ENCODE data around the gene ERLIN1.

Gene ERLIN1
- total RNA-seq, result 11.3 reads per million, percentile 34 among the genes with 10 or more reads in this experiment

DNA sequence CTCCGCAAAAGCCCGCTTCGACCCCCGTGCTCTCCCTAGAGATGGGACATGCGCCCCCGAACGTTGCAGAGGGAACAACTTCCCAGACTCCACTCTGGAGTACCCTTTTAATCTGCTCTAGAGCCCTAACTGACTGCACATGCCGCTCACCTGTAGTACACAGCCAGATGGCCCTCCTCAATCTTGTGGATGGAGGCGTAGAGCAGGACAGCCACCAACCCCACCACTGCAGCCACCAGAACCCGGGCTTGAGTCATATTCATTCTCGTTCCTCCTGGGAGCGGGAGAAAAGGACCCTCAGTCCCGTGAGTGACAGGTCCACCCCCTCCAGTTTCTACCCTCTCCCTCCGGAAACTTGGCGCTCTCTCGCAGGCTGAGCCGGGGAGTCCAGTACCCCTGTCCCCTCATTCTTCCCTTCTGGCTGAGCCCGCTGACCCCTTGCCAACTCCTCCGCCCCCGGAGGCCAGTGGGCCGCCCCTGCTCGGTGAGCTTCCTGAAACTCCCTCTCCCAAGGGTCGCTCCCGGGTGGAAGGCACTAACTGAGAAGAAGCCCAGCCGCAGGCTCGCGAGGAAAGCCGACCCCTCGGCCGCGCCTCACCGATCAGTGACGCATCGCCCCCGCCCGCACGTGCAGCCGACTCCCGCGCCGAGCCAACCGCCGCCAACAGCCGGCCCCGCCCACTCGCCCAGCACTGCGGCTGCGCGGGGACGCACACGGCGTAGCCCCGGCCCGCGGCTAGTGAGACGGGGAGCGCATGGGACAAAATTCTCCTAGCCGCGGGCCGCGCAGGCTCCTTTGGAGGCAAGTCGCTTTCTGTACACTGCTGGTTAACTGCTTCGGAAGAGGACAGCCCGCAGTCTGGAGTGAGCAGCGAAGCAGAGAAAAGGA is at the start of gene ERLIN1:
TSS of gene ERLIN1 (minus strand) at position 666 of the 889 bp plus-strand sequence. CDS start at position 263, 403 bp downstream.
- peak; percentile 89 for DNase-seq

DNA sequence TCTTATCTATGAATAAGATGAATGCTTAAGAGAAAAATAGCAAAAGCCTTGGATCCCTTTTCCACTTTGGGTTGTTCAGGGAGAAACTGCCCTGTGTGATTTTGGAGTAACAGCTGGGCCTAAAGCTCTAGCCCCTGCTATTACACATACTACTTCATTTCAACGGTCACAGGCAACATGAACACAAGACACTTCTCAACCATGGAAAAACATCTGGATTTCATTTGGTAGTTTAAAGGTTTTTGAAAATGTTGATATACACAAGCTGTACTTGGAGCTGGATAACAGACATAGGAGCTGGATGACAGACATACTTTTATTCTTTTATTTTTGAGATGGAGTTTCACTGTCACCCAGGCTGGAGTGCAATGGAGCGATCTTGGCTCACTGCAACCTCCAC is 46.3 kb upstream of the ERLIN1 start:
- DNase-seq, result no peak

DNA sequence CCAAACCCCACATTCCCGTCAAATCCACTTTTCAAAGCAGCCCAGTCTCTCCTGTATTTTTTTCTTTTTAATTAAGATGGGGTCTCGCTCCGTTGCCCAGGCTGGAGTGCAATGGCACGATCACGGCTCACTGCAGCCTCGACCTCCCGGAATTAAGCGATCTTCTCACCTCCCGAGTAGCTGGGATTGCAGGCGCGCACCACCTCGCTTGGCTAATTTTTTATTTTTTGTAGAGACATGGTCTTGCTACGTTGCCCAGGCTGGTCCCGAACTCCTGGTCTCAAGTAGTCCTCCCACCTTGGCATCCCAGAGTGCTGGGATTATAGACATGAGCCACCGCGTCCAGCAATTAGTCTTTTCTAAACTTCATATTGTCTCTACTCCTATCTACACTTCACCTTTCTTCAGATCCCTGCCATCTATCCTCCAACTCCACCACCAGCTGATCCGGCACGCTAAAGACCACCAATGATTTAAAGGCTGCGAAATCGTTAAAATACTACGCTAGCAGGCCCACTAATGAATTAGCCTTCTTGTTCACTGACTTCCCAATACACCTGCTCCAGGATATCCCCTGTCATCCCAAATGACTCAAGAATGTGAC is 44.1 kb upstream of the ERLIN1 start:
- no peak for DNase-seq

DNA sequence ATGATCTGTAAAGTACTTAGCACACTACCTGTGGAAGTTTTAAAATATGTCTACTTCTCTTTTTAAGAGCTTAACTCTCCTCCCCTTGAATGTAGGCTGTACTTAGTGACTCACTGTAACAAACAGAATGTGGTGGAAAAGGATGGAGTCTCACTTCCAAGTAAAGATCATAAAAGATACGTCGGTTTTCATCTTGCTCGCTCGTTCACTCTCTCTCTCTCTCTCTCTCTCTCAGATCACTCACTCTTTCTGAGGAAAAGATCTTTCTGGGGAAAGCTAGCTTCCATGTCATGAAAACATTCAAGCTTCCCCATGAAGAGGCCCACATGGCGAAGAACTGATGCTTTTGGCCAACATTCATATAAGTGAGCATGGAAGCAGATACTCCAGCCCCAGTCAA is 38.0 kb upstream of the ERLIN1 start:
- DNase-seq, result no peak

DNA sequence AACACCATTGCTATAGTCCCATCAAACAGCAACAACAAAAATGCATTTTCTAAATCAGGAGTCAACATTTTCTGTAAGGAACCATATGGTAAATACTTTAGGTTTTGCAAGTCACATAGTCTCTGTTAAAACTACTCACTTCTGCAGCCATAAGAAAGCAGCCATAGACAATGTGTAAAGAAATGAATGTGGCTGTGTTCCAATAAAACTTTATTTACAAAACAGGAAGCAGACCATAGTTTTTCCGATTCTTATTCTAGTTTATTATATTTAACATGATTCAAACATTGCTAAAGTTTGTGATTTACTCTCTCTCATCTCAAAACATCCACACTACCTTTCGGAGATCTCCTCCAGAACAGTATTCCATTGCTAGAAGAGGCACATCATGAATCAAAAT is 36.7 kb upstream of the ERLIN1 start:
- DNase-seq, result no peak

DNA sequence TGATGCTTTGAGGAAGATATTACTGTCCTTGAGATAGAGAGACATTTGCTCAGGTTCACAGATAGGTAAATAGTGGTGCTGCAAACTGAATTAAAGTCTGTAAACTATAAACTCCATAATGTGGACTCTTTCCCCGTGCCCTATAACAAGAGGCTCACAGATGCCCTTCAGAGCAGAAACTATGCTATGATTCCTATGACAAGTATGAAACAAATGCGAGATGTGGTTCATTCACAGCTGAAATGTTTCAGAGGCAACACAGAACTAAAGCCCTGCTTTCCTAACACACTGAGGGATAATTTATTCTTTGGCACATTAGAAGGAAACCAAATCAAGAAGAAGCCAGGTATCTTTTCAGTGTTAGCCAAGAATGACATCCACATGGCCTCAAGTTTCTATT is 30.2 kb upstream of the ERLIN1 start:
- DNase-seq, result no peak

DNA sequence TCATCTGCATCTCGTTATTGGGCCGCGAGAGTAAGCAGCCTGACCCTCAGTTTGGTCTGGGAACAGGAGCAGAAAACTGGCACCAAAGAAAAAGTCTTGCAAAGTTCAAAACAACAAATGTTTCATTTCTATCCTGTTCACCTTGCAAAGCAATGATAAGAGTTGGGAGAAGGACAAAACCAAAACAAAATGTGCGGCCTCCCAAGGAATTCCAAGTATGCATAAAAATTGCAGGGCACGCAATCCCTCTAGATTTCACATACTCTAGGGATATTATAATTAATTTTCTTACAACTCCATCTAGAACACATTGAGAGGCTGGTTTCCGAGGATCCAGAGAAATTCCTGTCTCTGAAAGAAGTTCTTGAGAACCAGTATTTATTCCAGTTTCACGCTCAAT is 23.5 kb upstream of the ERLIN1 start:
- no peak for DNase-seq

DNA sequence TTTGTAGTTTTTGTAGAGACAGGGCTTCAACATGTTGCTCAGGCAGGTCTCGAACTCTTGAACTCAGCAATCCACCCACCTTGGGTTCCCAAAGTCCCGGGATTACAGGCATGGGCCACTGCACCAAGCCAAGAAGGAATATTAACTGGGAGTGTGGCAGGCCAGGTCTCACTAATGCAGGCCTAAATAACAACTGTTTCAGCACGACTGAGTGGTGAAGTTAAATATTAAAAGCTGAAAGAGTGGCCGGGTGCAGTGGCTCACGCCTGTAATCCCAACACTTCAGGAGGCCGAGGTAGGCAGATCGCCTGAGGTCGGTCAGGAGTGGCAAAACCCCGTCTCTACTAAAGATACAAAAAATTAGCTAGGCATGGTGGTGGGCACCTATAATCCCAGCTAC is 22.4 kb upstream of the ERLIN1 start:
- DNase-seq, result no peak

DNA sequence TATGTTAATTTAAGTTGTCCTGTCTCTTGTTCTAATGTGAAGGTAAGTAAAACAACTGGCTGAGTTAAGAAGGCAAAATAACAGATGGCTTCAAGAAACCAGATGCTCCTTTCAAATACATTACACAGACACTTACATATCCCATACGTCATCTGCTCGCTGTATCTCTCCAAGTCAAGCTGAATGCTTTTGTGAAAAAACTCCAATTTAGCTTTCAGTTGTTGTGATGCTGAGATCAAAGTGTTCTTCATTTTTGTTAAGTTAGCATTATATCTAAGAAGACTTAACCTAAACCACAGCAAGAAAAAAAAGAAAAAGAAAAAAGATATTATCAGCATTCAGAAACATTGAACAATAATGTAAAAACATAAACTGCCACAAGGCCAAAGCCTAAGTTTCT is 18.5 kb upstream of the ERLIN1 start:
- DNase-seq, result no peak

DNA sequence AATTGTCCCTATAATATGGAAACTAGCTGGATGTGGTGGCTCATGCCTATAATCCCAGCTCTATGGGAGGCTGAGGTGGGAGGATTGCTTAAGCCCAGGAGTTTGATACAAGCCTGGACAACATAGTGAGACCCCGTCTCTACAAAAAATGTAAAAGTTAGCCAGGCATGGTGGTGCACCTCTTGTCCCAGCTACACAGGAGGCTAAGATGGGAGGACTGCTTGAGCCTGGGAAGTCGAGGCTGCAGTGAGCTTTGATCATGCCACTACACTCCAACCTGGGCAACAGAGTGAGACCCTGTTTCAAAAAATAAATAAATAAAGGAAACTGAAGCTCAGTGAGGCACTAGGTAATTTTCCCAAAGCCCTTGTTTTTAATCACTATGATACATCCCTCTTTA is 15.7 kb upstream of the ERLIN1 start:
- DNase-seq, result no peak

DNA sequence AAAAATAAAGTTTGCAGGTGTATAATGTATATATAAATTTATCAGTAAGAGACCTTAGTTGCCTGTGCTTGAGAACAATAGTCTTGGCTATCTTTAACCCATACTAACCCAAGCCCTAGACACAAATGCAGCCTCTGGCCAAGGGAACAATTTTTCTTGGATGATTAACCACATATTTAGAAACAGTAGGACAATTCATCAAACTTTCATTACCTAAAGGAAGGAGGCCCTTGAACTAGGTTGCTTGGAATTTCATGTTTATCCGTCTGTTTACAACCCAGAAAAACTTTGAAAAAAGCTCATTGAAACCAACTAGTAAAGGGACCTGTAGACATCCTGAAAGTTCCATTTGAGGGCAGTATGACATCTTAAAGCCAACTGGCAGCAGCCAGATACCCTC is 8.9 kb upstream of the ERLIN1 start:
- no peak for DNase-seq

DNA sequence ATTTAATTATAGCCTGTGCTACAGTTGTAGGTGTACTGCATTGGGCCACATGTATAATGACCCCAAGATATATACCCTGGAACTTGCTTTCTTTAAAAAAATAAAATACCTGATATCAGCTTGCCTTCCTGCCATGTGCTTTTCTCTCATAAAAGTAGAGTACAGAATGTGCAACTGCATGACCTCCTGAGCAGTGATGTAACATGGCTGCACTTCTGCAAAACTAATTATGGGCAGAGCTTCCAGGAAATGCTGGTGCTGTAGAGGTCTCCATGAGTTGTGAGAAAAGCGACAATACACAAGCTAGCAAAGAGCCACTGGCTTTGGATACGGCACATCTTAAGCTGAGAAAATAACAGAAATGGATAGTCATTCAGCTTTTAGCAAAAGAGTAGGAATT is 6.5 kb upstream of the ERLIN1 start:
- DNase-seq, result no peak

DNA sequence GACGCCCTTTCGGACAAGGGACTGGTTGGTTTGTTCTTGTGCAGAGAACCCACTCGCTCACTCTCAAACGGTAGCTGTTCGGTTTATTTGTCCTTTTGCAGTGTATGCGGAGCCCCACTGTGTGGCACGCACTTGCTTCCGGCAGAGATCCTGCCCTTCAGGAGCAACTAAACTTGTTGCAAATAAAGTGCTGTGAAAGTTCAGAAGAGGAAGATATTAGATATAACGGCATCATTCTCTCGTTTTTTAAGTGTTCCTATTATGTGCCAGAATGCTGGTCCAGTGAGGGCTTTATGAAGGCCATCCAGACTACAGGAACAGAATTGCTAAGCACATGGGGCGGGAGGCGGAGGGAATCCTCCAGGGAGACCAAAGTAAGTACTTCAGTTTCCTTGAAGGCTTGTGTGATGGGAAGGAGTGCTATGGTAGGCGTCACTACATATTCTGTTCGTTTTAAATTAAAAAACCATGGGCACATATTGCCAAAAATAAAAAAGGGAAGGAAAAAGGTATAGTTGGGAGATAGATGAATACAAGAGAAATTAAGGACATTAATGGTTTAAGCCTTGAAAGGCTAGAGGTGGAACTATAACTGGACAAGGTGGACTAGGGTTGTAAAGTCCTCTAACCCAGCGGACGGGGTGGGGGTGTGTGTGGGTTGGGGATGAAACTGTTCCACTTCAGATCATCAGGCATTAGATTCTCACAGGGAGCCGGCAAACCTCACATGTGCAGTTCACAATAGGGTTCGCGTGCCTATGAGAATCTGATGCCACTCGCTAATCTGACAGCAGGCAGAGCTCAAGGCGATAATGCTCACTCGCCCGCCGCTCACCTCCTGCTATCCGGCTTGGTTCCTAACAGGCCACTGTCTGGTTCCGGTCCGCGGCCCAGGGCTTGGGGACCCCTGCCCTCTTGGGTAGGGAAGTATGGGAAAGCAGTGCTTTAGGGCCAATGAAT is 704 bp upstream of the ERLIN1 start:
- DNase-seq, result peak; percentile 4

DNA sequence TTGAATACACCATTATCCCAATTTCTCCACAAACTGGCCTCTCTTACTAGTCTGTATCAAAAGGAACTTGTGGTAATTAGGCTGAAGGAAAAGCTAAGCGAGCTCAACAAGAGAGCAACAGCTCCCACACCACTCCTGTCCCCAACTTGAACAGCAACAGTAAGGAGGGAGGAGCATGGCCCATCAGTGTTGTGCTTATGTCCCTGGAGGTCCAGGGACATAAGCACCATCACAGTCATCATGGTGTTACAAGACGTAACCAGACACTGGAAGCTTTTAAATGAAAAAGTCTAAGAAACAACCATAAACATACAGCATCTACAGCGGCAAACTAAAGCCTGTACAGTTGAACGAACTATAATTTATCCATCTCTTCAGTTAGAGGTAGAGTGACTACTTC is 989 bp downstream of the ERLIN1 start:
- DNase-seq, result no peak

DNA sequence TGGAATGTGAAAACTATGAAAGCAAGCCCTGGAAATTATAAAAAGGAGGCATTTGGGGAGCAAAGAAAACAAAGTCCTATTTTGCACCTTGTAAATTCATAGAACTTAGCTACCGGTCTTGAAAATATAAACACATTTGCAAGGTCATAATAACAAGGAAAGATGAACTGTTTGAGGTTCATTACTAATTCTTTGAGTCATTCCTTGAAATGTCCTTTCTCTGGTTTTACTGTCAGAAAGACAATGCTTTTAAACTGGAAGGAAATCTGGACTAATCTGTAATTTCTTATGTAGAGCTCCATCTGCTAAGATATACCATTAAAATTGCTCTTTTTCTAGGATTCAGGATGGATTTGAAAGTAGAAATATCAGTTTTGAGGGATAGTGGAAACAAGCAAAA is 1.4 kb downstream of the ERLIN1 start:
- DNase-seq, result no peak

DNA sequence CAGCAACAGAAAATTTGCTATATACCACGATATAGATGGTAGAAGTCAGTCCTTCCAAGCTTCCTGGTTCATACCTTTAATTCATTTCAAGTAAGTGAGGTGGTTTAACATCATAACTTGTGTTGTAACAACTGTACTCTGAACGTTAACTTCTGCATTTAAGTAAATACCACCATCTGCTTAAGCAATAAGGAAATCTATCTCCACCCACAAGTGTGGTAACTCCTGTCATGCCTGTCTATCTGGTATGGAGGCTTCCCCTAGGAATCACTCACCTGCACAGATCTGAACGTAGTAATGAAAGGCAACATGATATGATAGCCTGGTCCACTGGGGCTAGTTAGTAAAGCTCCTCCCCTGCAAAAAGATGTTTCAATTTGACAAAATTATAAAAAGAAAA is 2.3 kb downstream of the ERLIN1 start:
- DNase-seq, result no peak

DNA sequence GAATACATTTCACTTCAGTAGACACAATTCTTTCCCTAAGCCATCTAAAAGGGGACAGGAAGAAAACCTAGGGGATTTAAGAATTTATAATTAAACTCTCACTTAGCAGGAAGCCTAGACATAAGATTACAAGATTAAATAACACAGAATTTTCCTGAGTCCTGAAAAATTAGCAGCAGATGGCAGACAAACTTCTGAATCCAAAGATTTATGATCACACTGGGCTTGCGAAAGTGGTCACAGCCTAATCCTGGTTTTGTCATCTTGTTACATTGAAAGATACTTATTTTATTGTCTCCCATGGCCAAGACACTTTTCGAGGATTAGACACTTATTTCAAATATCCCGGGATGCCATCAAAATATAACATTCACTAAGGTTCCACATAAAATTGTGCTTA is 2.9 kb downstream of the ERLIN1 start:
- no peak for DNase-seq

DNA sequence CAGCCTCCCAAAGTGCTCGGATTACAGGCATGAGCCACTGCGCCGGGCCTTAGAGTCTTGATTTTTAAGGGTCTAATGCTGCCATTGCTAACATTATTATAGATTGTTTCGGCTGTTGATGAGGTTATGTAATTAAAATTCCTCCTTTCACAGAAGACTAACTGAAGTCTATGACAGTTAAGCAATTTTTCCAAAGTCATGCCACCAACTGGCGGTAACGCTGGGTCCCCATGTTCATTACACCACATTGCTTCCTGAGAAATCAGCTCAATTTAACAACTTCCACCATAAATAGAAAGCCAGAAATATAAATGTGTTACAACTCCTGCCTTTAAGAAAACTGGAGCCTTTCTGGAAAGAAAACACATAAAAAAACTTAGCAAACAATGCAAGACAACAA is 3.5 kb downstream of the ERLIN1 start:
- DNase-seq, result no peak

DNA sequence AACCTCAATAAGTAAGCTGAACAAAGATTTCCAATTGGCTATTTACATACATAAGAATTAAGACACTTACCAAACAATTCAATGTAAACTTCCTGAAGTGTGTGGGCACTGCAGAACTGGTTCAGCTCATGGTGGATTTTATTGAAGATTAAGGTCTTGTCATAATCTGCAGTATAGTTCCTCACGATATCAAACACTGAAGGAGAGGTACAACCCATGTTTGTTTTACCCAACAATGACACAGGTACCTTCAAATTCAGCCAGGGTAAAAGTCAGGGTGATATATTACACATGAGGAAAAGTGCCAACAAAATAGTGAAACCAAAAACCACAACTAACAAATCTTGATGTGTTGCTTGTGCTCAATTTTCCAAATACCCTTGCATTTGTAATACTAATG is 10.0 kb downstream of the ERLIN1 start:
- no peak for DNase-seq

DNA sequence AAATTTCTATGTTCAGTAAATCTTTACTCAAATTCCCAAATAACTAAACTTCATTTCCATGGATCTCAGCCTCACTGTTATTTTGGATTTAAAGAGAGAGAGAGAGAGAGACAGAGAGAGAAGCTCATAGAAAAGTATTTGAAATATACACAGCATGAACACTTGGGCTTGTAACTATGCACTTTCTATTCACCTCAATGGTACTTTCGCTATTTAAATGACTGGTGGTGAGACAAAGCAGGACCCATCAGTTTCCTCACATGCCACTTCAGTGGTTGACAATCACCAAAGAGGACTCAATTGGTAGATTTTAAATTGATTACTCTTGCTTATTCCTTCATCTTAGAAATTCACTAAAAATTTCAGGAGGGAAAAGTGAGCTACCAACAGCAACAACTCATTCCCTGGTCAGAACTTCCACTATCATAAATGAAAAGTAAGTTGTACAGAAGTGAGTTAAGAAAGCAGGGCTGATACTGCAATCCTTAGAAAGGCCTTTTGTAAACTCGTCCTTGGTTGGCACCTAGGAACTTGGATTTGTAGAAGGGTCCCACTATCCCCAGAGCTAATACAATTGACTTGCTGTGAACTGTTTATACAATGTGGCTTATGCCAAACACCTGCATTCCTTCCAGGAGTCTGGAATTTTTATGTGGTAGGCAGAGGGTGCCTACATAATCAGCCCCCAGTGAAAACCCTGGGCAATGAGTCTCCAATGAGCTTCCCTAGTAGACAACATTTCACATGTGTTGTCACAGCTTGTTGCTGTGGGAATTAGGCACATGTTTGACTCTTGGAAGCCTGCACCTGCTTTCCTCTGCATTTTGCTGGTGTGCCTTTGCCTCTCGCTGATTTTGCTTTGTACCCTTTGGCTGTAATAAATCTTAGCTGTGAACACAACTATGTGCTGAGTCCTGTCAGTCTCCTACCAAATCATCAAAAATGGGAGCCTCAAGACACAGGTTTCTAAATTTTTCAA is 10.8 kb downstream of the ERLIN1 start:
- no peak for DNase-seq

DNA sequence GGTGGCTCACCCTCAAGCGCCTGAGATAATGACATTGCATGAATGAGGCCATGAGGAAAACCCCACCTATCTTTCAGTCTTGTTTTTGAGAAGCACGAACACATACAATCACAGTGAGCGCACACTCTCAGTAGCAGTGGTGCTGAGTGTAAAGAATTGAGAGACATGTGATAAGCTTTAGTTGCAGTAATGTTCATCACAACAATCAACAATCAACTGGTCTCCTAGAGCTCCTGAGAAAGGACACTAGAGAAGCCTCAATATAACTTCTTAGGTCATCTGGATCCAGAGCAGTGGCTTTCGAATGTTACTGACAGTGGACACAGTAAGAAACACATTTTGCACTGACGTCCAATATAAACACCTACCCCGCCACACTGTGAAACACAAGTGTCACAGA is 12.8 kb downstream of the ERLIN1 start:
- no peak for DNase-seq

DNA sequence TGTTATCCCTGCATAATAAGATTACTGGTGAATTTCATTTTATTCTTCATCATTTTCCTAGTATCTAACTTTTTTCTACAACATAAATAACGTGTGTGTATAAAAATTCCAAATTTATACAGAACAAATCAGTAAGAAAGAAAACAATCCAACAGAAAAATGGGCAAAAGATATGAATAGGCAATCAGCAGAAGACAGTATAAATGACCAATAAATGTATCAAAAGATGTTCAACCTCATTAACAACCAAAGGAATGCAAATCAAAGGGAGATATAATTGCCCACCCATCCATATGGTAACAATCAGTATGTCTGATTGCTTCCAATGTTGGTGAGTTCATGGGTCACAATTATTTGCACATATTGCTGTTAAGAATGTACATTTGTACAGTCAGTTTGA is 13.5 kb downstream of the ERLIN1 start:
- no peak for DNase-seq
